Right lung (tissue), 5 donors: ENCODE data around the gene SERTAD1. TPM values are rescaled to one million over a fixed set of nuclear protein-coding genes. Genes with fewer than 3 reads are reported as not detected.
"Not testable (repeated sequence)": the region's sequence is repeated elsewhere in the genome, so short reads cannot be mapped to it uniquely, and the experiment has no call there.

Experiments used
- DNase-seq, 2 donors: peaks; one replicate each; pipeline ENCODE4 v3.0.0-alpha.2; 2013
- polyA plus RNA-seq, 5 donors: library from polyadenylated mRNA; unstranded; fragments of 120-200 nt; gene quantifications; one replicate each; pipeline versions ENCODE4 v1.2.1 to v1.2.3, GENCODE V29; 2013; ENCODE audit warnings: inconsistent platforms in 1 of 5, low replicate concordance in 1 of 5; ENCODE audit not compliant: insufficient read length in 5 of 5, insufficient read depth in 1 of 5

The SERTAD1 gene
- polyA plus RNA-seq, 5 donors = 4.2 to 9.0 (median 6.1) TPM

DNA sequence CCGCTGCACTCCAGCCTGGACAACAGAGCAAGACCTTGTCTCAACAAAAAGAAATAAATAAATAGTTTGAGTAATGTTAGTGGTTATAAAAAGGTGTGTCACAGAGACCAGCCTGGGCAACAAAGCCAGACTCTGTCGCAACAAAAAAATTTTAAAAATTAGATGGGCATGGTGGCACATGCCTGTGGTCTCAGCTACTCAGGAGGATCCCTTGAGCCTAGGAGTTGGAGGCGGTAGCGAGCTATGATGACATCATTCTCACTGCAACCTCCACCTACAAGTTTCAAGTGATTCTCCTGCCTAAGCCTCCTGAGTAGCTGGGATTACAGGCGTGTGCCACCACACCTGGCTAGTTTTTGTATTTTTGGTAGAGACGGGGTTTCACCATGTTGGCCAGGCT is 28.2 kb upstream of the SERTAD1 start:
- not testable (repeated sequence) for DNase-seq

DNA sequence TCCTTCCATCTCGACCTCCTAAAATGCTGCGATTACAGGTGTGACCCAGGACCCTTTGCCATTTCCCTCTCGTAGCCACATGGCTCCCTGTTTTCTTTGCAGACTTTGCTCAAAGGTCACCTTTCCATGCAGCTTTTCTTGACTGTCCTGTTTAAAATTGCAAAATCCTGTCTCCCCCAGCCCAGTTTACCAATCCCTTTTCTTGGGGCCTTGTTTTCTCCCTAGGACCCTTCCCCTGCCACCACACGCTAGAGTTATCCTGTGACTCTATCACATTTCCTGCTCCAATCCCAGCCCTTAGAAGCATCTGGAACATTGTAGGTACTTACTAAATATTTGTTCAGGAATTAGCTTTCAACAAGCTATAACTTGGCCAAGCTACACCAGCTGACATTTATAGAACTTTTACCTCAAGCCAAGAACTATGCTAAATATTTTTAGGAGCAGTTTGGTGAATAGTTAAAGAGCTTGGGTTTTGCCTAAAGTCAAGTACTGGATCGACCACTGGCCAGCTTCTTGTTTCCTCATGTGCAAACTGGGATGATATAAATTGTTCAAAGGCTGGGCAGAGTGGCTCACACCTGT is 27.5 kb upstream of the SERTAD1 start:
- no peak for DNase-seq

DNA sequence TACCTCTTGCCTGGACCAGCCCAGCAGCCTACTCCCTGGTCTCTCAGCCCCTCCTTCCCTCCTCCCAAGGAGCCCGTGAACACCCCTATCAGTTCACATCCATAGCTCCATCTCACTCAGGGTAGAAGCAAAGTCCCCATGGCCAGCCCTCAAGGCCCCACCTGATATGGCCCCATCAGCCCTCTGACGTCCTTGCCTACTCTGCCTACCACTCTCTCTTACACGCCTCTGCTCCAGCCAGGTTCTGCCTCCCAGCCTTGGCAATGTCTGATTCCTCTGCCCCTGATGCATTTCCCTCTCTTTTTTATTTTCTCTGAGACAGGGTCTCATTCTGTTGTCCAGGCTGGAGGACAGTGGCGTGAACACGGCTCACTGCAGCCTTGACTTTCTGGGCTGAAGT is 26.2 kb upstream of the SERTAD1 start:
- no peak for DNase-seq

DNA sequence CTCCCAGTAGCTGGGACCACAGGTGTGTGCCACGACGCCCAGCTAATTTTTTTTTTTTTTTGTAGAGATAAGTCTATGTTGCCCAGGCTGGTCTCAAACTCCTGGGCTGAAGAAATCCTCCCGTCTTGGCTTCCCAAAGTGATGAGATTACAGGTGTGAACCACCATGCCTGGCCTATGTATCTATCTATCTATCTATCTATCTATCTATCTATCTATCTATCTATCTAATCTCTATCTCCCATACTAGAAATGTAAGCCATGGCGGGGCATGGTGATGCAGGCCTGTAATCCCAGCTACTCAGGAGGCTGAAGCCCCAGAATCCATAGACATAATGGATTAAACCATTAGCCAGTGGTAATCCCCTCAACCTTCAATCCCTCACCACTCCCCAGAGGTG is 24.9 kb upstream of the SERTAD1 start:
- no peak for DNase-seq

DNA sequence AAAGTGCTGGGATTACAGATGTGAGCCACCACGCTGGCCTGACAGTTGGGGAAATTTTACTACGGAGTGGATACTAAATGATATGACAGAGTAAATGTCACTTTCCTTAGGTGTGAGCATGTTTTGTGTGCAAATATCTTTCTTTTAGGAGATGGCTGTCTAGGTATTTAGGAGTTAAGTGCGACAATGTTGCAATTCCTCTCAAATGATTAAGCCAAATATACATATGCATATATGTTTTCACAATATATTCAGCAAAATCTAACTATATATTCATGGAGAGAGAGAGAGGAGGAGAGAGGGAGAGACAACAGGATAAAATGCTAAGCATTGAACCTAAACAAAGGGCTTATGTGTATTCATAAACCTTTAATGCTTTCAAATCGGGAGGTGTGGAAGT is 23.7 kb upstream of the SERTAD1 start:
- no peak for DNase-seq

DNA sequence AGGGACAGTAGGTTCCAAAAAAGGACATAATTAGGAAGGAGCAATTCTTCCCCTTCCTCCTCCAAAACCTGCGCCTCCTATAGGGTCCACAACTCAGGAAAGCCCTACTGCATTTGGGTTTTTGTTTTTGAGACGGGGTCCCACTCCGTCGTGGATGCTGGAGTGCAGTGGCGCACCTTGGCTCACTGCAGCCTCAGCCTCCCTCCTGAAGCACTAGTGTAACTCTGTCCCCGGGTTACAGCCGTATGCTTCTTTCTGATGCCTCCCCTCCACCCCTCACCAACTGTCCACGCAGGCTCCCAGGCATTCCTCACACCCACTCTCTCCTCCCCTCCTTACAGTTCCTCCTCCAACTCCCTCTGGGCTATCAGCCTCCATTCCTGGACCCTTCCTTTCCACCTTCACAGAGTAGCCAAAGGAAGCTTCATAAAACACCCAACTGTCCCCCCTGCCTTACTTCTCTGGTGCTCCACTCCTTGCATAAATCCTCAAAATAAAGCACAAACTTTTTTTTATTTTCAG is 20.5 kb upstream of the SERTAD1 start:
- DNase-seq = no peak

DNA sequence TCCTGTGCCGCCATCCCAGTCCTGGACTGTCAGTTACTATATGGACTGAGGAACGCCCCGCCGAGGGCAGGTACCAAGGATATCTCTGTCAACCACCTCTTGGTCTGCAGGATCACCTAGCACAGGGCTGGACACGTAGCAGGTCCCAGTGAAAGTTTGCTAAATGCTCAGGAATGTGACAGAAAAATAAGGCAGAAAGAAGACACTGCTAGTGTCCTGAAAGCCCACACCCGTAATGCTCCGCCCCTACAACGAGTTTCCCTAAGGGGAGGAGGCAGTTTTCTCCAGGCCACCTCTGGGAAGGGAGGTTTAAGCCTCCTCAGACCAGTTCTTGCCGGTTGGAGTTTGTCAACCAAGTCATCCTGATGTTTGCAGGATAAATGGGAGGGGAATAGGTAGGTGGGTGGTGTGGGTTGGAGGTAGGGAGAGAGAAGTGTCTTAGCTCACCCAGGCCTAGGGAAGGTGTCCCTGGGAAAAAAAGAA is 20.0 kb upstream of the SERTAD1 start:
- no peak for DNase-seq

DNA sequence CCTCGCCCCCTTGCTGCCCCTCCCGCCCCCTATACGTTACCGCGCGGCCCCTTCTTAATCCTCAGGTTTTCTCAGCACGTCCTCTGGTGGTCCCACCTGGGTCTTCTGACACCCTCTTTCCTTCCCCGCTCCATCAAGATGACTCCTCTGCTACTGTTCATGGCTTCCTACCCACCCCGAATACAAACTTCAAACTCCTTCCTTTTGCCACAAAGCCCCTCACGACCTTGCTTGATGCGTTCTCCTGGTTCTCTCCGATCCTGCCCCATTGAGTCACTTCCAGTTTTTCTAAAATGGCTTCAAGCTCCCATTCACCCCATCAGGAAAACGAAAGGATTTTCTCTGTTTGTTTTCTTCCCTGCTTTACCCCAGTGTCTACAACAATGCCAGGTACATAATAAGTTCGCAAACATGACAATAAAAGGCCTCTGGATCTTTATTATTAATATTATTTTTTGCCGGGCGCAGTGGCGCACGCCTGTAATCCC is 19.1 kb upstream of the SERTAD1 start:
- no peak for DNase-seq

DNA sequence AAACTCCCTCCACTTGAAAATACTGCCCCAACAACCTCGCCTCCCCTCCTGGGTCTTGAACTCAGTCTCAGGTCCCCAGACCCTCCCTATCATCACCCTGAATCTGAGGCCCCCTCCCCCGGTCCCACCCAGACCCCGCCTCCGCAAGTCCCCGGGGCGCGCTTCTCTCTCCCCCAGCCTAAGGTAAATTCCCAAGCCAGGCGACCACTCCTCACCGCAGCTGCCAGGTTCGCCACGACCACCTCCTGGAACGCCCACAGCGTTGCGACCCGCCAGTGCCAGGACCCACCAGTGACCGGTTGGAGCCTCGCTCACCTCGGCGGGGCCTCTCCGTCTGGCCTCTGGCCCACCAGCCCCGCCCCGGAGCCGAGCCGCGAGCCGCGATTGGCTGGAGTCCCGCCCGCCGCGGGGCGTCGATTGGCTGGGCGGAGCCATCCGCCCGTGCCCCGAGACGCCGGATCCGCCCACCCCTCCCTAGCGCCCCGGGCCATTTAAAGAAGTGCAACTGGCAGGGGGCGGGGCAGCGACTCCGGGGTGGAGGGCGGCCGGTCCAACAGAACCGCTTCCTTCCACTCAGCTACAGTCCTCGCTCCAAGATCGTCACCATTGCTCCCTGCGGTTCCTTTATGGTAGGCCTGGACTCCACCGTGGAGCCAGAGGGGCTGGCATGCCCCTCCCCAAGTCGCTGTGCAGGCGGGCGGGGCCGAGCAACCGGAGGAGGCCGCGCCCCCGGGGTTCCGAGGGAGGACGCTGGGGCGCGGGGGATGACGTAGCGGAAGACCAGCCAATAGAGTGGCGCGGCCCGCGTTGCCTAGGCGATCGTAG is 18.4 kb upstream of the SERTAD1 start, which contains the start of gene SERTAD3:
SERTAD3 (minus strand) TSS at position 336 of the 825 bp plus-strand sequence. CDS start 2,255 bp downstream, outside the sequence.
- peak; percentile 98 to 99 for DNase-seq

DNA sequence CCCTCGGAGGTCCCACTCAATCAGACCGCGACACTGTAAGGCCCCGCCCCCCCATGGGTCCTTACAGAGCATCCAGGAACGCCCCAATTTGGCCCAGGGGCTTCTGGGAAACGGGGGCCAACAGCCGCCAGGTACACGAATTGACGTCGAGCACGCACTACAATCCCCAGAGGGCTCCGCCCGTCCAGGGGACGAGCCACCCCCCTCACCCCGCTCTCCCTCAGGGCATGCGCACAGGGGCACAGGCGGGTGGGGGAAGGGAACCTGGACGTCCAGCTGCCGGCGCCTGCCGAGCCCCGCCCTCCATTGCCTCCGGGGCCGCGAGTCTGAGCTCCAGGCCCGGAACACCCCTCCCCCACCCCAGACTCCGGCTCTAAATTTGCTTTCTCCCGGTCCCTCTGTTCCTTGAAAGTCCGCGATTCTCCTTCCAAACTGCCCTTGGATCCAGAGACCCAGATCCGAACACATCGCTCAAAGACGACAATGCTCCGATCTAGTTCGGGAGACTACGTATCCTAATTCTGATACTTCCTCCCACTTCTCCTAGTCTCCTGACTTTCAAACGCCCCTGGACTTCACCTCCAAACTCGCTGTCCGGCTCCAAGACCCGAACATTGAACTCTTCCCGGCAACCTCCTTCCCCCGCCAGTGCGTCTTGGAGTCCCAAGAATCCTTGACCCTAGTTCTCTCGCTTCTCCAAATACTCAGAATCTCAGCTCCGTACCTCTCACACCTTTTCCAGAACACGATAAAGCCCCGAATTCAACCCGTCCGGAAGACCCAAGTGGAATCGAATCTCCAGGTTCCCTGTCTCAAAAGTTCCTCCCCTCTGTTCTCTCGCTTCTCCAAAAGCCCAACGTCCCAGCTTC is 17.6 kb upstream of the SERTAD1 start:
- DNase-seq = peak; percentile 99 to 100

DNA sequence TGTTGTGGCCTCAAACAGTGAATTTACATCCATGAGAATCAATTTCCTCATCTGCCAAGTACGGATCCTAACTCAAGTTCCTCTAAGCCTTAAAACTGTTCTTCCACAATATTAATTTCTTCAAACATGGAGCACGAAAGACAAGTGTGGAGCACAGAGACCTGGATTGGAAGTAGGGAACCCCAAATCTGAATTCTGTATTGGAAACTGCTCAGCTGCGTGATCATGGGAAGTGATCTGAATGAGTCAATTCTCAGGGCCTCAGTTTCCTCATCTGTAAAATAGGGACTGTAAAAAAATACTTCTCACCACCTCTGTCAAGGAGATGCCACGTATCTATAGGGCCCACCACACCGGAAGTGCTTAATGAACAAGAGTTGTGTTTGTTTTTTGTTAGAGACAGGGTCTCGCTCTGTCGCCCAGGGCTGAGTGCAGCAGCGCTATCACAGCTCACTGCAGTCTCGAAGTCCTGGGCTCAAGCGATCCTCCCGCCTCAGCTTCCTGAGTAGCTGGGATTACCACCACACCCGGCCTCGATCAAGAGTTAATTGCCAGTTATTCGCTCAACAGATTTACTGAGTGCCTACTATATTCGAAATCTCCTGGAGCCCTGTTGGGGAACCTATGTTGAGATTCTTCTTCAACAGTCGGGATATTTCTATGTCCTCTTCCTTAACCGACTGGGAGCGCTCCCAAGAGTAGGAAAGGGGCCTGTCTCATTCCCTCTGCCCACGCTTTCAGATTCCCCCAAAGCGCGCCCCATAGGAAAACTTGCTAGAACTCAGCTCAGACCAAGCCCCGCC is 16.7 kb upstream of the SERTAD1 start:
- no peak for DNase-seq

DNA sequence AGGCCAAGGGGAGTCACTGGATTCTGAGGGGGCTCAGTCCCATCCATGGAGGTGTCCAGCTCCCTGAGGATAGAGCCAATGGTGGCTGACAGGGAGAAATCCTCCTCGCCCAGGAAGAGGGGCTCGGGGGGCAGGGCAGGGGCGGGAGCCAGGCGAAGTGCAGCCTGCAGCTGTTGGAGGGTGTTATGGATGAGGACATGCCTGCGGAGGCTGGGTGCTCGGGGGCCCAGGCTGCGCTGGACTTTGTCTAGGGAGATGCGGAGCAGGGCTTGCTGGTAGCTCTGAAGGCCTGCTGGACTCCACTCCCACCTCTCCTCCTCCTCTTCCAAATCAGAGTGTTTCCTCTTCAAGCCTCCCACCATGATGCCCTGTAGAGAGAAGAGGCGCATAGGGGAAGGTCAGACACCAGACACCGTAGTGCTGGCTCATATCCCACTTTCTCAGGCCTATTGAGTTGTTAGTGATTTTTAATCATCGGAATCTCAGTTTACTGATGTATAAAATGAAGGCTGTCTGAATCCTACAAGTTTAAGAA is 16.0 kb upstream of the SERTAD1 start:
- DNase-seq = no peak

DNA sequence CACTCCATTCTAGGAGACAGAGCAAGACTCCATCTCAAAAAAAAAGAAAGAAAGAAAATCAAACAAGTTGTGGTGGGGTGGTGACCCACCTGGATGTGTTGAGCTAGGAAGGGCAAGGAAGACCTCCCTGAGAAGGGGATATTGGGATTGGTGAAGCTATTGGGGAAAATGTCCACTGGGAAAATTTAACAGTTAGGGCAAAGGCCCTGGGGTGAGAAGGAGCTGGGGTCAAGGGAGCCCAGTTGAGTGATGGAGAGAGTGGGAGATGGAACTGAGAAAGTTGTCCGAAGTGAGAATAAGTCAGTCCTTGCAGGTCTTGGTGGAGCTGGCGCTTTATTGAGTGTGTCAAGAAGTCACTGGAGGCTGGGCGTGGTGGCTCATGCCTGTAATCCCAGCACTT is 12.5 kb upstream of the SERTAD1 start:
- DNase-seq = no peak

DNA sequence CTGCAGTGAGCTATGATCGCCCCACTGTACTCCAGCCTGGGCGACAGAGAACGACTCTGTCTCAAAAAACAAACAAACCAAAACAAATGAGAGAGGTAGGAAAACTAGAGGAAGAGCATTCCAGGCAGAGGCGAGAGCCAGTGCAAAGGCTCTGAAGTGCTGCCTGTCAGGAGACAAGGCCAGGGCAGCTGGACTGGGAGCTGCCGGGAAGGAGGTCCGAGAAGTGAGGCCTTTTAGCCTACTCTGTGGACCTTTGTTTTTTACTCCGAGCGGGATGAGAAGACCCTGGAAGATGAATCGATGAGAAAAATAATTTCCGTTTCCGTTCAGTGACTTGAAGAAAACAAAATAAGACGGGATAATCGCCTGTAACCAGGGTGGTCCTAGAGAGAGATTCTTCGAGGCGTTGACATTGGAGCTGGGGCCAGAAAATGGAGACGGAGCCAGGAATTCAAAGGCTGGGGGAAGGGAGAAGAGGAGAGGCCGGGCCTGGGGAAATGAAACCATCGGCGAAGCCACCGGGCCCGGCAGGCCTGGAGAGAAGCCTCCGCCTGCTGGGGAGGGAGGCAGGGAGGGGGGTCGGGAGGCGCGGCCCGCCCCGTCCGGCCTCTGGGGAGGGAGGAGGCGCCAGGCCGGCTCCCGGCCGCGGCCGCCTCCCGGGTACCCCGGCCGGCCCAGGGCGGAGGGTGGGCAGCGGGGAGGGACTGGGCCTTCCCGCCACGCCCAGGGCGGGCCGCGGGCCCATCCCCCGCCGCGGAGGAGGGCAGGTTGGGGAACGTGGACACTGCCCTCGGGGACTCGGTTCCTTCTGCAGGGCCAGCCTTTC is 7.8 kb upstream of the SERTAD1 start:
- DNase-seq = peak; percentile 94 to 96

DNA sequence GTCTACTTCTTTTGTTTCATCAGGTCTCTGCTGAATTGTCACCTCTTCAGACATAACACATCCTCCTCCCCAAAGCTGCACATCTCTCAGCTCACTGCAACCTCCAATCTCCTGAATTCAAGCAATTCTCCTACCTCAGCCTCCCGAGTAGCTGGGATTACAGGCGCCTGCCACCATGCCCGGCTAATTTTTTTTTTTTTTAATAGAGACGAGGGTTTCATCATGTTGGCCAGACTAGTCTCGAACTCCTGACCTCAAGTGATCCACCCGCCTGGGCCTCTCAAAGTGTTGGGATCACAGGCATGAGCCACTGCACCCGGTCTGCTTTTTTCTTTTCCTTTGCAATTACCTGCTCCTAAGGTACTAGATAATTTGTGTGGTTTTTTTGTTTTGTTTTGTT is 7.0 kb upstream of the SERTAD1 start:
- not testable (repeated sequence) for DNase-seq

DNA sequence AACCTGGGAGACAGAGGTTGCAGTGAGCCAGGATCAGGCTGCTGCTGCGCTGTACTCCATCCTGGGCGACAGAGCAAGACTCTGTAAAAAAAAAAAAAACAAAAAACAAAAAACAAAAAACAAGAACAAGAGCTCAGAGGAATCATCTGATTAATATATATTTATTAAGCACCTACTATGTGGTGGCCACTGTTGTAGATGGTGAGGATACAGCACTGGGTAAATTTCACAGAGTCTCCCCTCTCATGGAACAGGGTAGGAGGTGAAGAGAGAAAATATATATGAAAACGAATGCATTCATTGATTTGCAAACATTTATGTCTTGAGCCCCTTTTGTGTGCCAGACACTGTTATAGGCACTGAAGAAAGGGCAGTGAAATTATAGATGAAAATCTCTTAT is 5.9 kb upstream of the SERTAD1 start:
- DNase-seq = no peak

DNA sequence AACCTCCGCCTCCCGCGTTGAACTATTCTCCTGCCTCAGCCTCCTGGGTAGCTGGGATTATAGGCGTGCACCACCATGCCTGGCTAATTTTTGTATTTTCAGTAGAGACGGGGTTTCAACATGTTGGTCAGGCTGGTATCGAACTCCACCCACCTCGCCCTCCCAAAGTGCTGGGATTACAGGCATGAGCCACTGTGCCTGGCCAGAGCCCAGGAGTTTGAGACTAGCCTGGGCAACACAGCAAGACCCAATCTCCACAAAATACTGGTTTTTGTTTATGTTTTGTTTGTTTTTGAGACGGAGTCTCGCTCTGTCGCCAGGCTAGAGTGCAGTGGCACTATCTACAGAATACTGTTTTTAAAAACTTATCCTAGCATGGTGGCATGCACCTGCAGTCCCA is 4.5 kb upstream of the SERTAD1 start:
- not testable (repeated sequence) for DNase-seq

DNA sequence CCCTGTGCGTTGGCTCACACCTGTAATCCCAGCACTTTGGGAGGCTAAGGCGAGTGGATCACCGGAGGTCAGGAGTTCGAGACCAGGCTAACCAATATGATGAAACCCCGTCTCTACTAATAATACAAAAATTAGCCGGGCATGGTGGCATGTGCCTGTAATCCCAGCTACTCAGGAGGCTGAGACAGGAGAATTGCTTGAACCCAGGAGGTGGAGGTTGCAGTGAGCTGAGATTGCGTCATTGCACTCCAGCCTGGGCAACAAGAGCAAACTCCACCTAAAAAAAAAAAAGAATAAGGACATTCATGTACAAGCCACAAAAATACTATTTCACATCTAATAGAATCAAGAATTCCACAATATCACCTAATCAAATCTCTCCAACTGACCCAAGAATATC is 2.4 kb upstream of the SERTAD1 start:
- not testable (repeated sequence) for DNase-seq

DNA sequence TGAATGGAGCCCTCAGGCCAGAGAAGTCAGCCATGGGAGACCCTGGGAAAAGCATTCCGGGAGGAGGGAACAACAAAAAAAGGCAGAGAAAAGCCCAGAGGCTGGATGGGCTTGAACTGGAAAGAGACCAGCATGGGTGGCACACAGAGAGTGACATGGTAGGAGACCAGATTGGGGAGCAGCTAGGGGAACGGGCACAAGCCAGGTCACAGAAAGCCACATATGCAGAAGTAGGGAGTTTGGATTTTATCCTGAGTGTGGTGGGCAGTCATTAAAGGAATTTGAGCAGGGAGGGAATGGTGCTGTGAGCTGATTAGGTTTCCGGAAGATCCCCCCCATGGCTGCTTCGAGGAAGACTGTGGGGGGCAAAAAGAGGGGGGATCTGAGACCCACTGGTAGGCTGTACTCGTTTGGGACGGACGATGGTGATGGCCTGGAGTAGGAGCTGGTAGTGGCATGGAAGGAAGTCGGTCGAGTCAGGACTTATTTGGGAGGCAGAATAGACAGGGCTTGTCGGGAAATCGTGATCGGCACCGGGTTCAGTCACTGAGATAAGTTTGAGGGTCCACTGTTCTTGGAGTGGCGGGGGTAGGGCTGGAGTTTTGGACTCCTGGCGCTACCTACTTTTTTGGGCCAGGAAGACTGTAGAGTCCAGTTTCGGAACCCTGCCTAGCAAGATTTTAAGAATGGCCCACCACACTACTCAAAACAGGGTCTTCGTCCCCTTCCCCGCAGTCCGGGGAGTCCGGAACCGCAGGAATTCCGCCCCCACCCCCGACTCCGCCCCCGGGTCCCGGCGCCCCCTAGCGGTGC is 949 bp downstream of the SERTAD1 start:
- peak in 1 of 2 donors; percentile 61 for DNase-seq
